ENCODE measurements around the gene FMN2. TPM values are rescaled to one million over a fixed set of nuclear protein-coding genes. Genes with fewer than 3 reads are reported as not detected.
"Not testable (repeated sequence)": the region's sequence is repeated elsewhere in the genome, so short reads cannot be mapped to it uniquely, and the experiment has no call there.

Gene FMN2
- total and polyA plus RNA-seq, 8 donors, result 0.20 to 2.1 (median 1.2) TPM

DNA sequence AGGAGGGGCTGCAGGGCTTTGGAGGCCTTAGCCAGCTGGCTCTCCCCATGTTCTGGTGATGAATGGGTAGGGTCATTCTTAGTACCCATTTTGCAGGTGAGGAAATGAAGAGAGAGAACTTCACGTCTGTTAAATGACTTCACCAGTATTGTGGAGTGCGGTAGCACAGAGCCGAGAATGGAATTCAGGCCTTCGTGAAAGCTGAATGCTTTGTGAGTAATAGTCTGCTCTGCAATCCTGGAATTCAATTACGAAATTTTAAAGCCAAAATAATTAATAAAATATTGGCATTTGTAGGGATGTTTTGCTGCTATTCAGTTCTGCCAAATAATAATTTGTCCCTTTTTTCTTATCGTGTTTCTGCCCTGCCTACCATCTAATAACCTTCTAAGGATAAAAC is 322.6 kb downstream of the FMN2 start:
- DNase-seq, result no peak

DNA sequence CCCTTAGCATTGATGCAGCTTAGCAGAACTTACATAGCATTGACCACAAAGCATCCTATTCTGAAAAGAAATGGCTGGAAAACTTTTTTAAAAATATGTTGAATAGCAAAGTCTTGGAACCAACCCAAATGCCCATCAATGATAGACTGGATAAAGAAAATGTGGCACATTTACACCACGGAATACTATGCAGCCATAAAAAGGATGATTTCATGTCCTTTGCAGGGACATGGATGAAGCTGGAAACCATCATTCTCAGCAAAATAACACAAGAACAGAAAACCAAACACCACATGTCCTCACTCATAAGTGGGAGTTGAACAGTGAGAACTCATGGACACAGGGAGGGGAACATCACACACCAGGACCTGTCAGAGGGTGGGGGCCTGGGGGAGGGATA is 323.3 kb downstream of the FMN2 start:
- ATAC-seq; intact Hi-C loops (cut with DNase I): not testable (repeated sequence)

More for the DNA sequence above, 322.6 kb downstream of the FMN2 start:
- Histone ChIP-seq H3K4me3 (no peak overlapping the region), H3K9me3 (no peaks in the 10 kb centered on the region), H3K27me3 (no peaks in the 10 kb centered on the region), H3K27ac (no peak overlapping the region), H3K36me3 (no peaks in the 10 kb centered on the region), H3K4me1 (no peaks in the 10 kb centered on the region)
- intact Hi-C loops (cut with DNase I), result no loop called here
- peak; percentile 33 for ATAC-seq
- TF ChIP-seq, protein P1, sequence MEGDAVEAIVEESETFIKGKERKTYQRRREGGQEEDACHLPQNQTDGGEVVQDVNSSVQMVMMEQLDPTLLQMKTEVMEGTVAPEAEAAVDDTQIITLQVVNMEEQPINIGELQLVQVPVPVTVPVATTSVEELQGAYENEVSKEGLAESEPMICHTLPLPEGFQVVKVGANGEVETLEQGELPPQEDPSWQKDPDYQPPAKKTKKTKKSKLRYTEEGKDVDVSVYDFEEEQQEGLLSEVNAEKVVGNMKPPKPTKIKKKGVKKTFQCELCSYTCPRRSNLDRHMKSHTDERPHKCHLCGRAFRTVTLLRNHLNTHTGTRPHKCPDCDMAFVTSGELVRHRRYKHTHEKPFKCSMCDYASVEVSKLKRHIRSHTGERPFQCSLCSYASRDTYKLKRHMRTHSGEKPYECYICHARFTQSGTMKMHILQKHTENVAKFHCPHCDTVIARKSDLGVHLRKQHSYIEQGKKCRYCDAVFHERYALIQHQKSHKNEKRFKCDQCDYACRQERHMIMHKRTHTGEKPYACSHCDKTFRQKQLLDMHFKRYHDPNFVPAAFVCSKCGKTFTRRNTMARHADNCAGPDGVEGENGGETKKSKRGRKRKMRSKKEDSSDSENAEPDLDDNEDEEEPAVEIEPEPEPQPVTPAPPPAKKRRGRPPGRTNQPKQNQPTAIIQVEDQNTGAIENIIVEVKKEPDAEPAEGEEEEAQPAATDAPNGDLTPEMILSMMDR (IDR thresholded peaks at IDR 0.05), result no peak

DNA sequence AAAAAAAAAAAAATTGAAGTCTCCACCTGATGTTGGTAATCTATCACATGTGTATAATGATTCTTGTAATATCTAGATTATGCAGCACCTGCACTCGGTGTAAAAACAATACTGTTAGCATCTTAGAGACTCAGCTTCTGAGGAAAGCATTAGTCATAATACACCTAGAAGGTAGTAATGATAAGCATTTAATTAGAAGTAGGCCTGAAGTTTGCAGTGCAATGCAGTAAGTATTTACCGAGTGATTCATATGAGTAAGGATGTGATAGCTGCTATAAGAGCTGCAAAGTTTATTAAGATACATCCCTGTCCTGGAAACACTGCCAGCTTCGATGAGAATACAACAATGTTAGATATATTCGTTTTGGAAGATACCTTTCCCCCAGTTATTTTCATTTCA is 323.8 kb downstream of the FMN2 start:
- Histone ChIP-seq H3K27me3 (no peaks in the 10 kb centered on the region), H3K36me3 (no peaks in the 10 kb centered on the region), H3K4me3 (no peak overlapping the region), H3K27ac (no peak overlapping the region), H3K4me1 (no peaks in the 10 kb centered on the region), H3K9me3 (peaks cover 0 to 5% of the 10 kb centered on the region in 2 donors)
- ATAC-seq (peak; percentile 86), DNase-seq (no peak)
- TF ChIP-seq, protein P1 (IDR thresholded peaks at IDR 0.05), result no peak
- intact Hi-C loops (cut with DNase I), result no loop called here

More for the DNA sequence above, 323.3 kb downstream of the FMN2 start:
- H3K4me1 ChIP-seq, H3K27me3 ChIP-seq, DNase-seq, H3K4me3 ChIP-seq, H3K27ac ChIP-seq, H3K9me3 ChIP-seq, H3K36me3 ChIP-seq: not testable (repeated sequence)

DNA sequence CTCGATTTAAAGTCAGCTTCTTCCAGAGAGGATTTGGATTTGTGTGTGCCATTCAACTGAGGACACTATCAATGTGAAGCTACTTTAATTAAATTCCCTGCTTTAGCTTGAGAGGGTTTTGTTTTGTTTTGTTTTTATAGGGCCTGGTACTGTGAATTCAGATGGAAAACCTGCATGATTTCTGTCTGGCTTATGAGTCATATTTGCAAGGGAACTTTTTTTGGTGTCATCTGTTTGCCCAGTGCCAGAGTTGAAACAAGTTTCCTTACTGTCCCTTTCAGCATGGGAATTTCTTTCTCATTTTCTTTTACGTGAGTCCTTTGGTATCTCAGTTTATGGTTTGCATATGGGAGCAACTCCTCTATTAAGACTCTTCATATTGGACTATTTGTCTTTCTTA is 325.6 kb downstream of the FMN2 start:
- H3K36me3 ChIP-seq, result no peaks in the 10 kb centered on the region
- intact Hi-C loops (cut with DNase I), result no loop called here

DNA sequence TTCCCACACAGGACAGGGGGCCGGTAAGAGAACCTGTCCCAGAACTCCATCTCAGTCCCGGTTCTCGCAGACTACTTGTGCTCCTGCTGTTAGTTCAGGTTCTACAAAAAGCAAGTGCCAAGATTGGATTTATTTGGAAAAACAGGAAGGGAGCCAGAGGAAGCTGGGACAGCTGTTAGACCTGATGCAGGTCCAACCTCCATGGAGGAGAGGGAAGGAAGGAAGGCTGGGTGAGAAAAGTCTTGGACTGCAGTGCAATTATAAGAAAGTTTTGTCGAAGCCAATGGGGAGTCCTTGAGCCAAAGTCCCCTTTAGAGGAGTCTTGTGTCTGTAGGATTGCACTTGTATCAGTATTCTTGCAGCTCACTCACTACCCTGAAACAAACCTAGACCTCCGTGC is 329.1 kb downstream of the FMN2 start:
- TF ChIP-seq, protein P1 (IDR thresholded peaks at IDR 0.05), result no peak
- H3K27me3 ChIP-seq, result no peaks in the 10 kb centered on the region
- intact Hi-C loops (cut with DNase I), result no loop called here
- no peaks in the 10 kb centered on the region for H3K36me3 ChIP-seq
- no peak overlapping the region for H3K27ac ChIP-seq
- H3K4me1 ChIP-seq, result no peaks in the 10 kb centered on the region
- peaks cover 0 to 5% of the 10 kb centered on the region in 2 donors for H3K9me3 ChIP-seq
- H3K4me3 ChIP-seq, result no peak overlapping the region
- no peak for DNase-seq
- ATAC-seq, result no peak

More for the DNA sequence above, 325.6 kb downstream of the FMN2 start:
- Histone ChIP-seq H3K9me3 (peaks cover 0 to 5% of the 10 kb centered on the region in 2 donors), H3K27me3 (no peaks in the 10 kb centered on the region), H3K4me1 (no peaks in the 10 kb centered on the region), H3K4me3 (no peak overlapping the region), H3K27ac (no peak overlapping the region)
- TF ChIP-seq, protein P1 (IDR thresholded peaks at IDR 0.05), result no peak
- no peak for DNase-seq
- ATAC-seq, result no peak

DNA sequence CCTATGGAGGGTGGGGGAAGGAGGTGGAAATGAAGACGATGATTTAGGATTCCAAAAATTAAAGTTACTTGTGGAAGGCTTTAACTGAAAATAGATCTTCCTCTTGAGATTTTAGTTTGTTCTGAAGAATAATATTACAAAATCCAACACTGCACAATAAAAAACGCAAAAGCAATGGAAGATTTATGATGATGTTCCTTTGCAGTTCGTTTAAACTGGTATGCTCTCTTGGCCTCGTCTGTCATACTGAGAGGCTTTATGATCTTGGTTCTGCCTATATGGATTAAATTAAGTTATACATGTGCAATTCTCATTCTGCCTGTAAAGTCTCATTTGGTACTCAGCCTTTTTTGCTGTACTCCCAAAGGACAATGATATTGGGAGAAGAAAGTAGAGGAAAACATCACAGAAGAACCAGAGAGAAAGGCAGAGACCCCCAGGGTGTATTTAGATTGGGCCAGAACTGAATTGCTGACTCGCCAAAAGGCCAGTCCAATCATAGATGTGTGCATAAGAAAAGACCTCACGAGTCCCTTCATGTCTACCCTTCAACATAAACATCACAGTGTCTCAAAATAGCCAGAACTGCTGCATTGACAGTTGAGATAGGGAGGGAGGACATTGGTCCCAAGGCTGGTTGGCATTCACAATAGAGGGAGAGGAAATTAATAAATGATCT is 331.7 kb downstream of the FMN2 start:
- no peak for ATAC-seq
- no peak for DNase-seq
- TF ChIP-seq, protein P1 (IDR thresholded peaks at IDR 0.05), result no peak

More for the DNA sequence above, 331.7 kb downstream of the FMN2 start:
- no peak overlapping the region for H3K27ac ChIP-seq
- no peak overlapping the region for H3K4me3 ChIP-seq
- H3K36me3 ChIP-seq, result no peaks in the 10 kb centered on the region
- H3K4me1 ChIP-seq, result no peaks in the 10 kb centered on the region
- H3K27me3 ChIP-seq, result no peaks in the 10 kb centered on the region
- peaks cover 0 to 5% of the 10 kb centered on the region in 2 donors for H3K9me3 ChIP-seq
- intact Hi-C loops (cut with DNase I), result no loop called here

Data from left lung (tissue), 10 donors.